BE2C (cell line): ENCODE results near the gene VPS39.

Experiments
- DNase-seq: peaks from one replicate; pipeline ENCODE4 v3.0.0-alpha.2; 2020
- H3K27me3 ChIP-seq: fragments of 250-450 bp; sonication (Bioruptor Pico); 2 replicates; pipeline ENCODE4 v1.5.1; 2020; ENCODE audit warnings: mild to moderate bottlenecking
- H3K36me3 ChIP-seq: fragments of 250-450 bp; sonication (Bioruptor Pico); 2 replicates; pipeline ENCODE4 v1.5.1; 2020; ENCODE audit warnings: mild to moderate bottlenecking
- H3K4me1 ChIP-seq: fragments of 250-450 bp; sonication (Bioruptor Pico); 2 replicates; pipeline ENCODE4 v1.5.1; 2020
- H3K4me3 ChIP-seq: 2 replicates; pipeline ENCODE4 v1.5.1; 2011; ENCODE audit warnings: low read depth, low read length
- H3K9me3 ChIP-seq: fragments of 250-450 bp; sonication (Bioruptor Pico); 2 replicates; pipeline ENCODE4 v1.5.1; 2020
- CTCF ChIP-seq: IDR thresholded peaks from 2 replicates; pipeline ENCODE4 v1.5.1; 2012; ENCODE audit warnings: mild to moderate bottlenecking, low read depth, low read length

VPS39 gene

DNA sequence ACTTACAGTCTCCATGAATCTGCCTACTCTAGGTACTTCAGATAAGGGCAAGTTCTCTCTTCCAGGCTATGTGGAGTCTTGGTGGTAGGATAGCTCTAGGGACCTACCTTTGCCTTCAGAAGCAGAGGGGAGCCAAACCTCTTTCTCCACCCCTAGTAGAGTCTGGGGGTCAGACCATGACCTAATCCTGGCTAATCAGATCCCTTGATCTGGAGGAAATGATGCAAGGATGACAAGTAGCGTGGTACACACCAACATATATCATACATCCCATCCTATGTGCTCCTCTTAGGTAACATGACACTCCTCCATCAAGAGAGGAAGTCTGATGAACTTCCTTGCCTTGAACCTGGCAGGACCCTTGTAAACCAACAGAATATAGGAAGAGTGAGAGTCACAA lies 36.3 kb downstream of the VPS39 start:
- Histone ChIP-seq H3K36me3 (peaks cover 34% of the 10 kb centered on the region), H3K4me3 (no peak overlapping the region), H3K27me3 (no peaks in the 10 kb centered on the region), H3K9me3 (no peaks in the 10 kb centered on the region), H3K4me1 (no peaks in the 10 kb centered on the region)
- no peak for TF ChIP-seq CTCF
- DNase-seq = no peak

- Histone ChIP-seq H3K27me3 (no peaks in the 10 kb centered on the region), H3K4me3 (no peak overlapping the region), H3K9me3 (no peaks in the 10 kb centered on the region), H3K4me1 (no peaks in the 10 kb centered on the region), H3K36me3 (peaks cover 35% of the 10 kb centered on the region)
- no peak for DNase-seq
- no peak for TF ChIP-seq CTCF
Observed at GRCh38 chr15:42171122-42171521, 37.0 kb downstream of the VPS39 start.

GRCh38 chr15:42166225-42166940 lies 41.7 kb downstream of the VPS39 start:
- Histone ChIP-seq H3K9me3 (no peaks in the 10 kb centered on the region), H3K4me1 (no peaks in the 10 kb centered on the region), H3K36me3 (peaks cover 42% of the 10 kb centered on the region), H3K4me3 (no peak overlapping the region), H3K27me3 (no peaks in the 10 kb centered on the region)
- TF ChIP-seq CTCF = no peak
- DNase-seq = no peak

DNA sequence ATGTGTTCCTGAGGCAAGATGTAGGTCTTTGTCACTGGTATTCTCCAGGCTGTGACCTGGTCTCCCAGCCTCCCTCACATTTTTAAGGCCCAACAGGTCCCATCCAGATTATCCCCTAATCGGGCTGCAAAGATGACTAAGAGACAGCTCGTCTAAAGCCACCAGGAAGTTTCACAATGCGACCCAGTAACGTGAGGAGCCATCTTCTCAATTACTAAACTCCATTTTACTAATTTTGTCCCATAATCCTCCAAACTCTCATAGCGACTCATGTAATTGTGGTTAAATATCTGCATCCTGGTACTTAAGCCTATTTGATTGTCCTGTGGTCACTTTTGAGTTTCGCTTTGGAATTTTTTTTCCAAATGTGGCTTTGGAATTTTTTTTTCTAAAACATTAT lies 43.0 kb downstream of the VPS39 start:
- no peak overlapping the region for H3K4me3 ChIP-seq
- H3K36me3 ChIP-seq = peaks cover 40% of the 10 kb centered on the region
- no peaks in the 10 kb centered on the region for H3K9me3 ChIP-seq
- TF ChIP-seq CTCF = no peak
- H3K4me1 ChIP-seq = no peaks in the 10 kb centered on the region
- no peaks in the 10 kb centered on the region for H3K27me3 ChIP-seq
- no peak for DNase-seq

DNA sequence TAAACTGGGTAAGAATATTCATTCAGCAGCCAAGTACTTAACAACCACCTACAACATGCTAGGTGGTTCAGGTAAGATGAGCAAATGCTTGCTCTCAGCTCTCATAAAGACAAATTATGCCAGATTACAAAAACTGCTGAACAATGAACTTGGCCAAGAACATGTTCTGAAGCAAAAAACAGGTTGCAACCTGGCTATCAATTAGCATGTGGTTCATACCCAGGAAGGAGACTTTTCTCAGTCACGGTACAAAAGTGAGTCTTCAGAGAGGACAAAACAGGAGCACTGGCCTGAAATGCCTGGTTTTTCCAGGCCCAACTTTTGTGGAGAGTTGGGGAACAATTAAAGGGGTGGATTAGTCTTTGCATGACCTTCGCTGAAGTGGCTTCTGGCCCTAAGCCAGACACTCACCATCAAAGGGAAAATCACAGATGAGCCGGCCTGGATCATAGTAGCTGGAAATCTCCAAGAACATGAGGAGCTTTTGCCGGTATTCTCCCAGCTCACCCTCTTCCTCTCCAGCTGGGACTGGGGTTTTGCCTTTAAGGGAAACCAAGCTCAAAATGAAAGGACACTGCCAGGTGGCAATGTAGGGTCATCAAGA lies 44.1 kb downstream of the VPS39 start:
- Histone ChIP-seq H3K4me3 (no peak overlapping the region), H3K36me3 (peaks cover 50% of the 10 kb centered on the region), H3K4me1 (peaks cover under 1% of the 10 kb centered on the region), H3K9me3 (no peaks in the 10 kb centered on the region), H3K27me3 (no peaks in the 10 kb centered on the region)
- no peak for TF ChIP-seq CTCF
- no peak for DNase-seq

- Histone ChIP-seq H3K27me3 (no peaks in the 10 kb centered on the region), H3K36me3 (peaks cover 57% of the 10 kb centered on the region), H3K4me1 (peaks cover 8% of the 10 kb centered on the region), H3K4me3 (no peak overlapping the region), H3K9me3 (no peaks in the 10 kb centered on the region)
- TF ChIP-seq CTCF = no peak
- no peak for DNase-seq
Observed at GRCh38 chr15:42163291-42163690, 44.8 kb downstream of the VPS39 start.
